WTC11 (cell line): Measurements from ENCODE around the gene EDARADD. TPM values are rescaled to one million over a fixed set of nuclear protein-coding genes. Genes with fewer than 3 reads are reported as not detected.
A peak's percentile ranks its signal among the peaks of the same experiment; 100 is the strongest.

Experiments used
- ATAC-seq: fragments of 200-7000 bp; cut with Tn5 transposase; 2 replicates; pipeline ENCODE4 v1.10.0; 2021; ENCODE audit warnings: mild to moderate bottlenecking, moderate library complexity
- CTCF ChIA-PET: fragments of 300-600 bp; sonication (Branson Sonifier 250); formaldehyde crosslinking; loops from one replicate; lab custom pipeline; 2021; ENCODE audit warnings: antibody characterized with exemption; lab: Charles Lee
- POLR2A ChIA-PET: fragments of 350-600 bp; sonication (Branson Sonifier 250); formaldehyde crosslinking; loops from one replicate; lab custom pipeline; 2021; ENCODE audit warnings: antibody characterized with exemption; lab: Charles Lee
- DNase-seq: peaks from one replicate; pipeline ENCODE4 v3.0.0; 2021; ENCODE audit warnings: low spot score
- H3K27ac Mint-ChIP-seq: 2 replicates; pipeline ENCODE4 v1.8.0; 2021; ENCODE audit warnings: mixed read lengths
- H3K27me3 Mint-ChIP-seq: 2 replicates; pipeline ENCODE4 v1.8.0; 2021; ENCODE audit warnings: low read depth, mild to moderate bottlenecking, moderate library complexity, mixed read lengths
- H3K36me3 Mint-ChIP-seq: 2 replicates; pipeline ENCODE4 v1.8.0; 2021; ENCODE audit warnings: mixed read lengths
- H3K4me1 Mint-ChIP-seq: 2 replicates; pipeline ENCODE4 v1.8.0; 2022; ENCODE audit warnings: mixed read lengths
- H3K4me3 Mint-ChIP-seq: 2 replicates; pipeline ENCODE4 v1.8.0; 2021; ENCODE audit warnings: mild to moderate bottlenecking, moderate library complexity, mixed read lengths
- H3K9me3 Mint-ChIP-seq: 2 replicates; pipeline ENCODE4 v1.8.0; 2021; ENCODE audit warnings: mixed read lengths
- CREM ChIP-seq: sonication (generic); formaldehyde crosslinking; IDR thresholded peaks from 2 replicates; pipeline ENCODE4 v1.8.1; 2022; ENCODE audit warnings: mild to moderate bottlenecking, missing genetic modification reagents, moderate library complexity
- EMX1 ChIP-seq: fragments of 250-450 bp; sonication (Bioruptor Pico); IDR thresholded peaks from 2 replicates; pipeline ENCODE4 v1.8.0; 2021; ENCODE audit warnings: mild to moderate bottlenecking
- ESRRA ChIP-seq: sonication (generic); formaldehyde crosslinking; IDR thresholded peaks from 2 replicates; pipeline ENCODE4 v1.8.1; 2022; ENCODE audit warnings: mild to moderate bottlenecking, missing genetic modification reagents, borderline replicate concordance
- GTF2I ChIP-seq: fragments of 250-450 bp; sonication (Bioruptor Pico); conservative IDR thresholded peaks from 2 replicates; pipeline ENCODE4 v1.4.0; 2021; ENCODE audit warnings: mild to moderate bottlenecking
- HMGA2 ChIP-seq: fragments of 250-450 bp; sonication (Bioruptor Pico); IDR thresholded peaks from 2 replicates; pipeline ENCODE4 v1.4.0; 2021; ENCODE audit warnings: mild to moderate bottlenecking, moderate library complexity
- JUN ChIP-seq: sonication (generic); formaldehyde crosslinking; IDR thresholded peaks from 2 replicates; pipeline ENCODE4 v1.8.0; 2023; ENCODE audit warnings: mild to moderate bottlenecking, missing genetic modification reagents
- KAT7 ChIP-seq: sonication (generic); formaldehyde crosslinking; IDR thresholded peaks from 2 replicates; pipeline ENCODE4 v1.8.1; 2023; ENCODE audit warnings: missing genetic modification reagents, mild to moderate bottlenecking, borderline replicate concordance
- MLX ChIP-seq: sonication (generic); formaldehyde crosslinking; IDR thresholded peaks from 2 replicates; pipeline ENCODE4 v1.8.1; 2023; ENCODE audit warnings: mild to moderate bottlenecking, missing genetic modification reagents, moderate library complexity
- OVOL2 ChIP-seq: fragments of 250-450 bp; sonication (Bioruptor Pico); IDR thresholded peaks from 2 replicates; pipeline ENCODE4 v1.9.0; 2021; ENCODE audit warnings: mild to moderate bottlenecking, borderline replicate concordance
- PRRX2 ChIP-seq: fragments of 250-450 bp; sonication (Bioruptor Pico); IDR thresholded peaks from 2 replicates; pipeline ENCODE4 v1.8.0; 2021; ENCODE audit warnings: mild to moderate bottlenecking
- SMAD4 ChIP-seq: sonication (generic); formaldehyde crosslinking; IDR thresholded peaks from 2 replicates; pipeline ENCODE4 v1.8.0; 2022; ENCODE audit warnings: mild to moderate bottlenecking, missing genetic modification reagents
- TEAD1 ChIP-seq: sonication (generic); formaldehyde crosslinking; IDR thresholded peaks from 2 replicates; pipeline ENCODE4 v1.8.0; 2022; ENCODE audit warnings: mild to moderate bottlenecking, missing genetic modification reagents
- TP53 ChIP-seq: sonication (generic); formaldehyde crosslinking; IDR thresholded peaks from 2 replicates; pipeline ENCODE4 v1.8.1; 2023; ENCODE audit warnings: mild to moderate bottlenecking, missing genetic modification reagents
- ZNF263 ChIP-seq: sonication (generic); formaldehyde crosslinking; IDR thresholded peaks from 2 replicates; pipeline ENCODE4 v1.8.1; 2022; ENCODE audit warnings: low read depth, mild to moderate bottlenecking, moderate library complexity, missing genetic modification reagents
- ZNF425 ChIP-seq: fragments of 250-450 bp; sonication (Bioruptor Pico); conservative IDR thresholded peaks from 2 replicates; pipeline ENCODE4 v1.9.0; 2021; ENCODE audit warnings: mild to moderate bottlenecking
- total RNA-seq: library from RNA; stranded (reverse); gene quantifications from 3 replicates; pipeline ENCODE4 v1.2.3, GENCODE V29; 2021
- TF ChIP-seq, protein P1 (sequence below): sonication (generic); formaldehyde crosslinking; IDR thresholded peaks from 2 replicates; pipeline ENCODE4 v1.8.0; 2023; ENCODE audit warnings: mild to moderate bottlenecking, missing genetic modification reagents
- TF ChIP-seq, protein P2 (sequence below): fragments of 250-450 bp; sonication (Bioruptor Pico); IDR thresholded peaks from 2 replicates; pipeline ENCODE4 v1.9.0; 2021; ENCODE audit warnings: mild to moderate bottlenecking
- TF ChIP-seq, protein P3 (sequence below): sonication (generic); formaldehyde crosslinking; IDR thresholded peaks from 2 replicates; pipeline ENCODE4 v1.8.1; 2022; ENCODE audit warnings: low read depth, mild to moderate bottlenecking, moderate library complexity, missing genetic modification reagents, borderline replicate concordance
- TF ChIP-seq, protein P4 (sequence below): sonication (generic); formaldehyde crosslinking; IDR thresholded peaks from 2 replicates; pipeline ENCODE4 v1.8.1; 2023; ENCODE audit warnings: mild to moderate bottlenecking, missing genetic modification reagents

EDARADD gene
- total RNA-seq, 1 experiment from 2014 or later, result 5.0 TPM

DNA sequence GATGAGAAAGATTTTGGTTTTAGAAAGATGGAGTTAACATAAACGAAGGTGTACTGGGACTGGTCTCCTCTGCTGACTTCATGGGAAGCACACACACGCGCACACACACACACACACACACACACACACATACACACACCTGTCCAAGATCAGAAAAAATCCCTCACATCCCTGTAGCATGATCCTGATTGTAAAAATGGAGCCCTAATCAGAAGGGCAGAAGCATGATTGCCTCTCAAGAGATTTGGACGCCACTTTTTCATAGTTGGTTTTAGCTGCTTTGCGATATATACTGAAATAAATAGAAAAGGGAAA lies 73.2 kb downstream of the EDARADD start:
- TF ChIP-seq OVOL2 (CRISPR knock-in tag) (no peak), KAT7 (CRISPR knock-in tag) (no peak), TP53 (CRISPR knock-in tag) (no peak), GTF2I (CRISPR knock-in tag) (no peak), JUN (no peak), ZNF425 (CRISPR knock-in tag) (no peak)
- TF ChIP-seq, protein P1, sequence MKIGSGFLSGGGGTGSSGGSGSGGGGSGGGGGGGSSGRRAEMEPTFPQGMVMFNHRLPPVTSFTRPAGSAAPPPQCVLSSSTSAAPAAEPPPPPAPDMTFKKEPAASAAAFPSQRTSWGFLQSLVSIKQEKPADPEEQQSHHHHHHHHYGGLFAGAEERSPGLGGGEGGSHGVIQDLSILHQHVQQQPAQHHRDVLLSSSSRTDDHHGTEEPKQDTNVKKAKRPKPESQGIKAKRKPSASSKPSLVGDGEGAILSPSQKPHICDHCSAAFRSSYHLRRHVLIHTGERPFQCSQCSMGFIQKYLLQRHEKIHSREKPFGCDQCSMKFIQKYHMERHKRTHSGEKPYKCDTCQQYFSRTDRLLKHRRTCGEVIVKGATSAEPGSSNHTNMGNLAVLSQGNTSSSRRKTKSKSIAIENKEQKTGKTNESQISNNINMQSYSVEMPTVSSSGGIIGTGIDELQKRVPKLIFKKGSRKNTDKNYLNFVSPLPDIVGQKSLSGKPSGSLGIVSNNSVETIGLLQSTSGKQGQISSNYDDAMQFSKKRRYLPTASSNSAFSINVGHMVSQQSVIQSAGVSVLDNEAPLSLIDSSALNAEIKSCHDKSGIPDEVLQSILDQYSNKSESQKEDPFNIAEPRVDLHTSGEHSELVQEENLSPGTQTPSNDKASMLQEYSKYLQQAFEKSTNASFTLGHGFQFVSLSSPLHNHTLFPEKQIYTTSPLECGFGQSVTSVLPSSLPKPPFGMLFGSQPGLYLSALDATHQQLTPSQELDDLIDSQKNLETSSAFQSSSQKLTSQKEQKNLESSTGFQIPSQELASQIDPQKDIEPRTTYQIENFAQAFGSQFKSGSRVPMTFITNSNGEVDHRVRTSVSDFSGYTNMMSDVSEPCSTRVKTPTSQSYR (CRISPR knock-in tag), result no peak
- DNase-seq, result no peak
- ChIA-PET POLR2A (interaction anchor here (0.7 kb wide), 1 partner anchor 8 kb away, joined by 3 read pairs; no protein-coding TSS in a partner anchor), CTCF (interaction anchor here (3.1 kb wide), 1 partner anchor 15 kb away, joined by 10 read pairs; no protein-coding TSS in a partner anchor)
- Mint-ChIP-seq H3K36me3 (no peaks in the 10 kb centered on the region), H3K27ac (no peak overlapping the region), H3K27me3 (no peaks in the 10 kb centered on the region), H3K4me1 (peaks cover 20% of the 10 kb centered on the region), H3K4me3 (no peak overlapping the region), H3K9me3 (no peaks in the 10 kb centered on the region)
- no peak for ATAC-seq

DNA sequence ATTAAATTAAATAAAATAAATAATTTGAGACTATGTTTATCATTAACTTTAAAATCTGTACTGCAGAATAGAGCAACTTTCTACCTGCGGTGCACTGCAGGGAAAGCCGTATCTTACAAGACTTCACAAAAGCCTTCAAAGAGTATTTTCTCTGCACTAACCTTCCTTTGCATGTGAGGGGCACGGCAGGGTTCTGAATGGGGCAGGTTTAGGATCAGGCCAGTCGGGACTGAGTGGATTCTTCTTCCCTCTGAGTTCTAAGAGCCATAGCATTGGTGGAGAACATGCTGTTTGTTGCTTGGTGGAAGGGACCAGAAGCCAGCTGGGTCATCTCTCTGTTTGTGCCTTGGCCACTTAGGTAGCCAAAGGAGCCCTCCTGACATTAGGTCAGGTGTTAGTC lies 74.5 kb downstream of the EDARADD start:
- CTCF ChIA-PET, result interaction anchor here (3.1 kb wide), 1 partner anchor 17 kb away, joined by 10 read pairs; no protein-coding TSS in a partner anchor
- no peaks in the 10 kb centered on the region for H3K36me3 Mint-ChIP-seq
- TF ChIP-seq ESRRA (CRISPR knock-in tag) (no peak), SMAD4 (CRISPR knock-in tag) (no peak), ZNF425 (CRISPR knock-in tag) (no peak), TEAD1 (no peak)
- POLR2A ChIA-PET, result no interaction called here
- no peaks in the 10 kb centered on the region for H3K27me3 Mint-ChIP-seq
- H3K9me3 Mint-ChIP-seq, result no peaks in the 10 kb centered on the region
- DNase-seq, result no peak
- peak overlapping the region; percentile 53; the same call in 1 of the 2 replicates for H3K27ac Mint-ChIP-seq
- ATAC-seq, result peak; percentile 72
- peaks cover 29% of the 10 kb centered on the region for H3K4me1 Mint-ChIP-seq
- H3K4me3 Mint-ChIP-seq, result no peak overlapping the region

DNA sequence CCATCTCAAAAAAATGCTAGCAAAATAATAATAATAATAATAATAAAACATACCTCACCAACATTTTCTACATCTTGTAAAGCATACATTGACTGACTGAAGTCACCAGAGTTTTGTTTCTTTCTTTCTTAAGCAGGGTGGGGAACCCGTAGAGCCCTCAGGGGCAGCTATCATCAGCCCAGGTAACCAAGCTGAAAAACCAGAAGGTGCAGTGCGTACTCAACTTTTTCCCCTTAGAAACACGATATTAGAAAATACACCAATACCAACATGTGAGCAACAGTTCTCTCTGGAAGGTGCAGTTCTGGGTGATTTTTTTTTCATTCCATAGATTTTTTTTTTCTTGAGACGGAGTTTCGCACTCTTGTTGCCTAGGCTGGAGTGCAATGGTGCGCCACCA lies 75.4 kb downstream of the EDARADD start:
- H3K4me3 Mint-ChIP-seq, result no peak overlapping the region
- peaks cover 29% of the 10 kb centered on the region for H3K4me1 Mint-ChIP-seq
- DNase-seq (no peak), ATAC-seq (no peak)
- no peaks in the 10 kb centered on the region for H3K27me3 Mint-ChIP-seq
- H3K9me3 Mint-ChIP-seq, result no peaks in the 10 kb centered on the region
- H3K36me3 Mint-ChIP-seq, result no peaks in the 10 kb centered on the region
- CTCF ChIA-PET, result no interaction called here
- POLR2A ChIA-PET, result no interaction called here
- no peak overlapping the region for H3K27ac Mint-ChIP-seq
- TF ChIP-seq, protein P1 (CRISPR knock-in tag), result no peak
- TF ChIP-seq PRRX2 (CRISPR knock-in tag) (no peak), MLX (no peak), EMX1 (CRISPR knock-in tag) (no peak), HMGA2 (no peak), CREM (no peak), ZNF263 (no peak)
- TF ChIP-seq, protein P2, sequence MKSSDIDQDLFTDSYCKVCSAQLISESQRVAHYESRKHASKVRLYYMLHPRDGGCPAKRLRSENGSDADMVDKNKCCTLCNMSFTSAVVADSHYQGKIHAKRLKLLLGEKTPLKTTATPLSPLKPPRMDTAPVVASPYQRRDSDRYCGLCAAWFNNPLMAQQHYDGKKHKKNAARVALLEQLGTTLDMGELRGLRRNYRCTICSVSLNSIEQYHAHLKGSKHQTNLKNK, result no peak
- TF ChIP-seq, protein P3, sequence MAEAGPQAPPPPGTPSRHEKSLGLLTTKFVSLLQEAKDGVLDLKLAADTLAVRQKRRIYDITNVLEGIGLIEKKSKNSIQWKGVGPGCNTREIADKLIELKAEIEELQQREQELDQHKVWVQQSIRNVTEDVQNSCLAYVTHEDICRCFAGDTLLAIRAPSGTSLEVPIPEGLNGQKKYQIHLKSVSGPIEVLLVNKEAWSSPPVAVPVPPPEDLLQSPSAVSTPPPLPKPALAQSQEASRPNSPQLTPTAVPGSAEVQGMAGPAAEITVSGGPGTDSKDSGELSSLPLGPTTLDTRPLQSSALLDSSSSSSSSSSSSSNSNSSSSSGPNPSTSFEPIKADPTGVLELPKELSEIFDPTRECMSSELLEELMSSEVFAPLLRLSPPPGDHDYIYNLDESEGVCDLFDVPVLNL (CRISPR knock-in tag), result no peak
- TF ChIP-seq, protein P4, sequence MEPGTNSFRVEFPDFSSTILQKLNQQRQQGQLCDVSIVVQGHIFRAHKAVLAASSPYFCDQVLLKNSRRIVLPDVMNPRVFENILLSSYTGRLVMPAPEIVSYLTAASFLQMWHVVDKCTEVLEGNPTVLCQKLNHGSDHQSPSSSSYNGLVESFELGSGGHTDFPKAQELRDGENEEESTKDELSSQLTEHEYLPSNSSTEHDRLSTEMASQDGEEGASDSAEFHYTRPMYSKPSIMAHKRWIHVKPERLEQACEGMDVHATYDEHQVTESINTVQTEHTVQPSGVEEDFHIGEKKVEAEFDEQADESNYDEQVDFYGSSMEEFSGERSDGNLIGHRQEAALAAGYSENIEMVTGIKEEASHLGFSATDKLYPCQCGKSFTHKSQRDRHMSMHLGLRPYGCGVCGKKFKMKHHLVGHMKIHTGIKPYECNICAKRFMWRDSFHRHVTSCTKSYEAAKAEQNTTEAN (CRISPR knock-in tag), result no peak
